GM21723 (cell line): Measurements from ENCODE around the gene RBMS3.
"Not testable (repeated sequence)": the region's sequence is repeated elsewhere in the genome, so short reads cannot be mapped to it uniquely, and the experiment has no call there.

Experiments
- ATAC-seq: cut with Tn5 transposase; IDR thresholded peaks from one replicate; pipeline ENCODE4 v1.9.1; 2021; ENCODE audit warnings: mild to moderate bottlenecking, moderate library complexity; ENCODE audit not compliant: unreplicated experiment

Gene RBMS3

GRCh38 chr3:29972320-29972993 is 691.6 kb downstream of the RBMS3 start:
- ATAC-seq, result no peak

- ATAC-seq, result no peak
Measured at GRCh38 chr3:29973763-29974162, 692.9 kb downstream of the RBMS3 start.

GRCh38 chr3:29976871-29977270 is 696.0 kb downstream of the RBMS3 start:
- no peak for ATAC-seq

GRCh38 chr3:29977360-29977759 is 696.5 kb downstream of the RBMS3 start:
- no peak for ATAC-seq

GRCh38 chr3:29978036-29978435 is 697.2 kb downstream of the RBMS3 start:
- no peak for ATAC-seq

- no peak for ATAC-seq
Measured at GRCh38 chr3:29991198-29991597, 710.3 kb downstream of the RBMS3 start.

- ATAC-seq, result no peak
Measured at GRCh38 chr3:30002797-30003196, 721.9 kb downstream of the RBMS3 start.

- ATAC-seq, result no peak
Measured at GRCh38 chr3:30003741-30004140, 722.9 kb downstream of the RBMS3 start.

GRCh38 chr3:30004481-30004880 is 723.6 kb downstream of the RBMS3 start:
- no peak for ATAC-seq

GRCh38 chr3:30006111-30006510 is 725.2 kb downstream of the RBMS3 start:
- ATAC-seq, result no peak

- no peak for ATAC-seq
Measured at GRCh38 chr3:30007668-30008067, 726.8 kb downstream of the RBMS3 start.

- ATAC-seq, result no peak
Measured at GRCh38 chr3:30011237-30011803, 730.4 kb downstream of the RBMS3 start.

- no peak for ATAC-seq
Measured at GRCh38 chr3:30012941-30013543, 732.2 kb downstream of the RBMS3 start.

GRCh38 chr3:30017901-30018300 is 737.0 kb downstream of the RBMS3 start:
- ATAC-seq, result no peak

- no peak for ATAC-seq
Measured at GRCh38 chr3:30020380-30020779, 739.5 kb downstream of the RBMS3 start.

- ATAC-seq, result no peak
Measured at GRCh38 chr3:30024466-30024865, 743.6 kb downstream of the RBMS3 start.

- ATAC-seq, result no peak
Measured at GRCh38 chr3:30026851-30027250, 746.0 kb downstream of the RBMS3 start.

GRCh38 chr3:30034246-30034991 is 753.5 kb downstream of the RBMS3 start:
- ATAC-seq, result no peak

GRCh38 chr3:30035935-30036567 is 755.2 kb downstream of the RBMS3 start:
- ATAC-seq, result no peak

GRCh38 chr3:30040126-30040525 is 759.3 kb downstream of the RBMS3 start:
- no peak for ATAC-seq

- ATAC-seq, result not testable (repeated sequence)
Measured at GRCh38 chr3:30041481-30041880, 760.6 kb downstream of the RBMS3 start.
